Mucosa of descending colon (tissue), 3 donors: ENCODE data around the gene PTPRJ. TPM values are rescaled to one million over a fixed set of nuclear protein-coding genes. Genes with fewer than 3 reads are reported as not detected.

ENCODE experiments used
- ATAC-seq: fragments of 200-7000 bp; cut with Tn5 transposase; one replicate; pipeline ENCODE4 v1.9.1; 2020; ENCODE audit warnings: mild to moderate bottlenecking, moderate library complexity
- DNase-seq, 3 donors: peaks; one replicate each; pipeline ENCODE4 v3.0.0-alpha.2; 2020
- H3K36me3 ChIP-seq: fragments of 200-600 bp; one replicate; pipeline ENCODE4 v1.8.0; 2021; ENCODE audit warnings: low read depth, mild to moderate bottlenecking
- H3K4me1 ChIP-seq: fragments of 200-600 bp; one replicate; pipeline ENCODE4 v1.8.0; 2021; ENCODE audit warnings: low read depth, mild to moderate bottlenecking
- H3K4me3 ChIP-seq: fragments of 200-600 bp; one replicate; pipeline ENCODE4 v1.8.0; 2021; ENCODE audit warnings: mild to moderate bottlenecking
- H3K9me3 ChIP-seq: fragments of 200-600 bp; one replicate; pipeline ENCODE4 v1.8.0; 2021; ENCODE audit warnings: mild to moderate bottlenecking
- CTCF ChIP-seq: fragments of 200-600 bp; IDR thresholded peaks from one replicate; pipeline ENCODE4 v1.8.0; 2022; ENCODE audit warnings: antibody characterized with exemption, mild to moderate bottlenecking
- intact Hi-C, 2 donors: fragments of 100-400 bp; cut with DNase I in 1 of 2; cut with micrococcal nuclease in 1 of 2; formaldehyde crosslinking; loops; one replicate each; pipeline versions ENCODE4 v1.11.0 to v1.11.1; 2022; cut with DNase I, micrococcal nuclease
- total RNA-seq, 3 donors: library from RNA; stranded (reverse); fragmentation: NEBNext Ultra II Directional in 2 of 3; extraction: Animal tissue kit (Norgen Biotek cat#: 25700) in 2 of 3; gene quantifications; one replicate each; pipeline versions ENCODE4 v1.2.1 to v1.2.4, GENCODE V29; 2021 to 2023
- donor health status: DM: no; HTN: no; CAD: no; lungs with moderate emphysema.
- donor health status: DM: no; HTN: no; CAD: no.
- donor health status: DM: no; HTN: yes; CAD: no.

The PTPRJ gene
- total RNA-seq, 3 donors from 2014 or later: 27.8 to 54.6 (median 44.0) TPM

GRCh38 chr11:48122656-48123055, 142.3 kb downstream of the PTPRJ start:
- H3K4me1 ChIP-seq: no peaks in the 10 kb centered on the region
- no peak for DNase-seq

GRCh38 chr11:48123254-48123875, 143.0 kb downstream of the PTPRJ start:
- TF ChIP-seq CTCF: no peak
- DNase-seq (no peak), ATAC-seq (no peak)
- intact Hi-C loops: no loop called here
- no peak overlapping the region for H3K4me3 ChIP-seq
- H3K4me1 ChIP-seq: no peaks in the 10 kb centered on the region
- no peaks in the 10 kb centered on the region for H3K9me3 ChIP-seq
- no peaks in the 10 kb centered on the region for H3K36me3 ChIP-seq

More at GRCh38 chr11:48122656-48123055, 142.3 kb downstream of the PTPRJ start:
- TF ChIP-seq CTCF: no peak
- no peak overlapping the region for H3K4me3 ChIP-seq
- no peak for ATAC-seq
- intact Hi-C loops: no loop called here
- H3K9me3 ChIP-seq: no peaks in the 10 kb centered on the region
- no peaks in the 10 kb centered on the region for H3K36me3 ChIP-seq

GRCh38 chr11:48123934-48124755, 143.8 kb downstream of the PTPRJ start:
- TF ChIP-seq CTCF: no peak
- DNase-seq: no peak
- Histone ChIP-seq H3K9me3 (no peaks in the 10 kb centered on the region), H3K4me3 (no peak overlapping the region), H3K36me3 (no peaks in the 10 kb centered on the region), H3K4me1 (no peaks in the 10 kb centered on the region)
- intact Hi-C loops: no loop called here
- ATAC-seq: no peak

GRCh38 chr11:48124880-48125279, 144.5 kb downstream of the PTPRJ start:
- DNase-seq: no peak
- Histone ChIP-seq H3K4me1 (no peaks in the 10 kb centered on the region), H3K9me3 (no peaks in the 10 kb centered on the region), H3K36me3 (no peaks in the 10 kb centered on the region), H3K4me3 (no peak overlapping the region)
- no peak for TF ChIP-seq CTCF
- intact Hi-C loops: no loop called here
- no peak for ATAC-seq

GRCh38 chr11:48125866-48126265, 145.5 kb downstream of the PTPRJ start:
- intact Hi-C loops: no loop called here
- ATAC-seq (no peak), DNase-seq (no peak)
- Histone ChIP-seq H3K4me1 (no peaks in the 10 kb centered on the region), H3K9me3 (no peaks in the 10 kb centered on the region), H3K36me3 (no peaks in the 10 kb centered on the region), H3K4me3 (no peak overlapping the region)
- TF ChIP-seq CTCF: no peak
